ENCODE results near the gene EVI2A. TPM values are rescaled to one million over a fixed set of nuclear protein-coding genes. Genes with fewer than 3 reads are reported as not detected.

Gene EVI2A, protein sequence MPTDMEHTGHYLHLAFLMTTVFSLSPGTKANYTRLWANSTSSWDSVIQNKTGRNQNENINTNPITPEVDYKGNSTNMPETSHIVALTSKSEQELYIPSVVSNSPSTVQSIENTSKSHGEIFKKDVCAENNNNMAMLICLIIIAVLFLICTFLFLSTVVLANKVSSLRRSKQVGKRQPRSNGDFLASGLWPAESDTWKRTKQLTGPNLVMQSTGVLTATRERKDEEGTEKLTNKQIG
- 46.6 TPM for polyA plus RNA-seq (2013)

GRCh38 chr17:31321481-31321880 lies at the start of gene EVI2A:
Gene EVI2A, minus strand, starts transcription at chr17:31321622. Its CDS starts 2,609 bp downstream, at chr17:31319013.
- ChIA-PET POLR2A (interaction anchor here (0.6 to 0.9 kb wide), 2 partner anchors 12 to 159 kb away, joined by 3 to 5 read pairs; no protein-coding TSS in a partner anchor), CTCF (interaction anchor here (0.8 to 1.6 kb wide), 2 partner anchors 50 to 56 kb away, joined by 3 to 5 read pairs; no protein-coding TSS in a partner anchor)
- H3K9me3 ChIP-seq (ENCODE audit: control extremely low read depth in 1 of 5, control insufficient read depth in 4 of 5, insufficient read depth in 2 of 5, low read depth in 1 of 5, low read length in 4 of 5): no peaks in the 10 kb centered on the region
- H3K36me3 ChIP-seq (ENCODE audit: control insufficient read depth in 4 of 4, insufficient read depth in 4 of 4, low read length in 3 of 4): peaks cover 0 to 6% (median 1%) of the 10 kb centered on the region in 4 experiments
- peak within 1 kb of the TSS; percentile 74 to 90 for H3K27ac ChIP-seq (ENCODE audit: insufficient read depth in 1 of 2, low read depth in 1 of 2, low read length in 2 of 2, poor library complexity in 1 of 2, severe bottlenecking in 2 of 2)
- H3K4me3 ChIP-seq (ENCODE audit: control insufficient read depth in 1 of 7, extremely low read depth in 1 of 7, insufficient read depth in 4 of 7, low read depth in 2 of 7, low read length in 6 of 7): peak within 1 kb of the TSS in 6 of 7 experiments; percentile 58 to 85 (median 73)
- H3K27me3 ChIP-seq (replicated peaks in 2 of 5; ENCODE audit: control insufficient read depth in 4 of 5, insufficient read depth in 5 of 5, low read length in 4 of 5): no peaks in the 10 kb centered on the region
- DNase-seq: peak; percentile 91 to 97 (median 95)
- peaks cover 26 to 56% (median 49%) of the 10 kb centered on the region in 4 experiments for H3K4me1 ChIP-seq (ENCODE audit: control extremely low read depth in 1 of 4, control insufficient read depth in 4 of 4, insufficient read depth in 4 of 4, low read length in 3 of 4)
- no CpG with 5 or more reads among the region's 3 CpGs for WGBS (ENCODE audit: insufficient coverage)

- POLR2A ChIA-PET: interaction anchor here (0.6 kb wide), 1 partner anchor 13 kb away, joined by 3 read pairs; no protein-coding TSS in a partner anchor
Measured at GRCh38 chr17:31369266-31369665, 47.8 kb upstream of the EVI2A start.

GRCh38 chr17:31366088-31366487 lies 44.7 kb upstream of the EVI2A start:
- no peaks in the 10 kb centered on the region for H3K4me1 ChIP-seq (ENCODE audit: control extremely low read depth in 1 of 4, control insufficient read depth in 4 of 4, insufficient read depth in 4 of 4, low read length in 3 of 4)
- H3K36me3 ChIP-seq (ENCODE audit: control insufficient read depth in 4 of 4, insufficient read depth in 4 of 4, low read length in 3 of 4): peaks cover 4 to 14% (median 11%) of the 10 kb centered on the region in 4 experiments
- no CpG with 5 or more reads among the region's 4 CpGs for WGBS (ENCODE audit: insufficient coverage)
- ChIA-PET POLR2A (no interaction called here), CTCF (interaction anchor here (1.3 to 1.4 kb wide), 2 partner anchors 9 to 12 kb away, joined by 4 to 5 read pairs; no protein-coding TSS in a partner anchor)
- H3K9me3 ChIP-seq (ENCODE audit: control extremely low read depth in 1 of 5, control insufficient read depth in 4 of 5, insufficient read depth in 2 of 5, low read depth in 1 of 5, low read length in 4 of 5): no peaks in the 10 kb centered on the region
- H3K4me3 ChIP-seq (ENCODE audit: control insufficient read depth in 1 of 7, extremely low read depth in 1 of 7, insufficient read depth in 4 of 7, low read depth in 2 of 7, low read length in 6 of 7): no peak overlapping the region
- no peak overlapping the region for H3K27ac ChIP-seq (ENCODE audit: insufficient read depth in 1 of 2, low read depth in 1 of 2, low read length in 2 of 2, poor library complexity in 1 of 2, severe bottlenecking in 2 of 2)
- H3K27me3 ChIP-seq (replicated peaks in 2 of 5; ENCODE audit: control insufficient read depth in 4 of 5, insufficient read depth in 5 of 5, low read length in 4 of 5): no peaks in the 10 kb centered on the region
- DNase-seq: no peak

More at GRCh38 chr17:31369266-31369665, 47.8 kb upstream of the EVI2A start:
- CTCF ChIA-PET: interaction anchor here (0.7 to 2.2 kb wide), 6 partner anchors 9 to 154 kb away, joined by 3 to 6 read pairs (median 5); no protein-coding TSS in a partner anchor
- no peak for DNase-seq
- H3K27ac ChIP-seq (ENCODE audit: insufficient read depth in 1 of 2, low read depth in 1 of 2, low read length in 2 of 2, poor library complexity in 1 of 2, severe bottlenecking in 2 of 2): no peak overlapping the region
- H3K36me3 ChIP-seq (ENCODE audit: control insufficient read depth in 4 of 4, insufficient read depth in 4 of 4, low read length in 3 of 4): peaks cover 4 to 13% (median 7%) of the 10 kb centered on the region in 4 experiments
- no peaks in the 10 kb centered on the region for H3K27me3 ChIP-seq (replicated peaks in 2 of 5; ENCODE audit: control insufficient read depth in 4 of 5, insufficient read depth in 5 of 5, low read length in 4 of 5)
- H3K4me1 ChIP-seq (ENCODE audit: control extremely low read depth in 1 of 4, control insufficient read depth in 4 of 4, insufficient read depth in 4 of 4, low read length in 3 of 4): peaks cover 0 to 8% (median 0%) of the 10 kb centered on the region in 4 experiments
- H3K4me3 ChIP-seq (ENCODE audit: control insufficient read depth in 1 of 7, extremely low read depth in 1 of 7, insufficient read depth in 4 of 7, low read depth in 2 of 7, low read length in 6 of 7): no peak overlapping the region
- H3K9me3 ChIP-seq (ENCODE audit: control extremely low read depth in 1 of 5, control insufficient read depth in 4 of 5, insufficient read depth in 2 of 5, low read depth in 1 of 5, low read length in 4 of 5): no peaks in the 10 kb centered on the region

DNA sequence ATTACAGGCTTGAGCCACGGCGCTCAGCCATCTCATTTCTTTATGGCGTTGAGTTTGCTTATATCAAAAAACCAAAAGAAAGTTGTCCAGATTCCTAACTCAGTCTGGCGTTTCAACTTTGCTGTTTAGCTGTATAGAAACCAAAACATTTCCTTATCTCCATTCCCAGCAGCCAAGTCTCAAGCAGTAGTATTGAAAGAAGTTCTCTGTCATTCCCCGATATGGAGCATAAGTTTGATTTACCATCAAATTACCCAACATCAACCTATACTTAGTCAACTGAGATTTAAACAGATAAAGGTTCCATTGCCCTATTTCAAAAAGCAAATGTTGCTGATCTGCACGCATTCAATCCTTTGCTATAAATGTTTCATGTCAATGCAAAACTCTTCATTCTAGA lies 42.6 kb upstream of the EVI2A start:
- ChIA-PET POLR2A (no interaction called here), CTCF (interaction anchor here (0.7 to 1.2 kb wide), 2 partner anchors 9 to 25 kb away, joined by 3 read pairs; no protein-coding TSS in a partner anchor)
- Histone ChIP-seq H3K4me1 (ENCODE audit: control extremely low read depth in 1 of 4, control insufficient read depth in 4 of 4, insufficient read depth in 4 of 4, low read length in 3 of 4) (no peaks in the 10 kb centered on the region), H3K9me3 (ENCODE audit: control extremely low read depth in 1 of 5, control insufficient read depth in 4 of 5, insufficient read depth in 2 of 5, low read depth in 1 of 5, low read length in 4 of 5) (no peaks in the 10 kb centered on the region), H3K4me3 (ENCODE audit: control insufficient read depth in 1 of 7, extremely low read depth in 1 of 7, insufficient read depth in 4 of 7, low read depth in 2 of 7, low read length in 6 of 7) (no peak overlapping the region), H3K36me3 (ENCODE audit: control insufficient read depth in 4 of 4, insufficient read depth in 4 of 4, low read length in 3 of 4) (peaks cover 7 to 24% (median 12%) of the 10 kb centered on the region in 4 experiments), H3K27ac (ENCODE audit: insufficient read depth in 1 of 2, low read depth in 1 of 2, low read length in 2 of 2, poor library complexity in 1 of 2, severe bottlenecking in 2 of 2) (no peak overlapping the region), H3K27me3 (replicated peaks in 2 of 5; ENCODE audit: control insufficient read depth in 4 of 5, insufficient read depth in 5 of 5, low read length in 4 of 5) (no peaks in the 10 kb centered on the region)
- WGBS (ENCODE audit: insufficient coverage): 98% methylated on average over 6 of the region's 6 CpGs
- no peak for DNase-seq

DNA sequence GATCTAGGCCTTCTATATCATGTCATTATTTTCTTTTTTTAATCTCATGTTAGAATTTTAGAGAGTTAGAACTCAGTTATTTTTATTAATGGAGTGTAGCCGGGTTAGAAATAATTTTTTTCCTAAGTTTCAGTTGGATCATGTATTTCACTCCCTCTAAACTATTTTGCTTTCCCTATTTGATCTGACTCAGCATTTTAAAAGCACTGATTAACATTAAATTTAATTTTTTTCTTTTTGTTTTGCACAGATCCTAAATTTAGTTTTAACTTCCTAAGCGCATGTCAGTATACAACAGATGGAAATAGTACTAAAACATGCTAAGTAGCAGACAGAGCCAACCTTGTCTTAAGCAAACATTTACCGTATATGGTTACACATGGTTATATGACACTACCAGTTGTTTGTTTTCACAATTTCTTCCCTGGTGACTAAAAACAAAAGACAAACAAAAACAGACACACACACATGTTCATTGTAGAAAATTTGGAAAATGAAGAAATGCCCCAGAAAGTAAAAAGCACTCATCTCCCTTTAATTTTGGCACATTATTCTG lies 36.5 kb upstream of the EVI2A start:
- Histone ChIP-seq H3K9me3 (ENCODE audit: control extremely low read depth in 1 of 5, control insufficient read depth in 4 of 5, insufficient read depth in 2 of 5, low read depth in 1 of 5, low read length in 4 of 5) (no peaks in the 10 kb centered on the region), H3K4me3 (ENCODE audit: control insufficient read depth in 1 of 7, extremely low read depth in 1 of 7, insufficient read depth in 4 of 7, low read depth in 2 of 7, low read length in 6 of 7) (no peak overlapping the region), H3K36me3 (ENCODE audit: control insufficient read depth in 4 of 4, insufficient read depth in 4 of 4, low read length in 3 of 4) (peaks cover 12 to 44% (median 29%) of the 10 kb centered on the region in 4 experiments), H3K27ac (ENCODE audit: insufficient read depth in 1 of 2, low read depth in 1 of 2, low read length in 2 of 2, poor library complexity in 1 of 2, severe bottlenecking in 2 of 2) (no peak overlapping the region), H3K27me3 (replicated peaks in 2 of 5; ENCODE audit: control insufficient read depth in 4 of 5, insufficient read depth in 5 of 5, low read length in 4 of 5) (no peaks in the 10 kb centered on the region), H3K4me1 (ENCODE audit: control extremely low read depth in 1 of 4, control insufficient read depth in 4 of 4, insufficient read depth in 4 of 4, low read length in 3 of 4) (no peaks in the 10 kb centered on the region)
- CTCF ChIA-PET: no interaction called here
- no peak for DNase-seq
- 88% methylated on average over 1 of the region's 3 CpGs for WGBS (ENCODE audit: insufficient coverage)
- POLR2A ChIA-PET: no interaction called here

- H3K4me1 ChIP-seq (ENCODE audit: control extremely low read depth in 1 of 4, control insufficient read depth in 4 of 4, insufficient read depth in 4 of 4, low read length in 3 of 4): no peaks in the 10 kb centered on the region
- CTCF ChIA-PET: interaction anchor here (1.6 kb wide), 1 partner anchor 10 kb away, joined by 4 read pairs; no protein-coding TSS in a partner anchor
- H3K4me3 ChIP-seq (ENCODE audit: control insufficient read depth in 1 of 7, extremely low read depth in 1 of 7, insufficient read depth in 4 of 7, low read depth in 2 of 7, low read length in 6 of 7): no peak overlapping the region
- no peaks in the 10 kb centered on the region for H3K9me3 ChIP-seq (ENCODE audit: control extremely low read depth in 1 of 5, control insufficient read depth in 4 of 5, insufficient read depth in 2 of 5, low read depth in 1 of 5, low read length in 4 of 5)
- no peaks in the 10 kb centered on the region for H3K27me3 ChIP-seq (replicated peaks in 2 of 5; ENCODE audit: control insufficient read depth in 4 of 5, insufficient read depth in 5 of 5, low read length in 4 of 5)
- DNase-seq: no peak
- POLR2A ChIA-PET: interaction anchor here (0.6 kb wide), 1 partner anchor 73 kb away, joined by 3 read pairs; no protein-coding TSS in a partner anchor
- peaks cover 12 to 48% (median 32%) of the 10 kb centered on the region in 4 experiments for H3K36me3 ChIP-seq (ENCODE audit: control insufficient read depth in 4 of 4, insufficient read depth in 4 of 4, low read length in 3 of 4)
- H3K27ac ChIP-seq (ENCODE audit: insufficient read depth in 1 of 2, low read depth in 1 of 2, low read length in 2 of 2, poor library complexity in 1 of 2, severe bottlenecking in 2 of 2): no peak overlapping the region
- WGBS (ENCODE audit: insufficient coverage): 100% methylated on average over 2 of the region's 2 CpGs
Measured at GRCh38 chr17:31357091-31357490, 35.7 kb upstream of the EVI2A start.

GRCh38 chr17:31355935-31356334 lies 34.5 kb upstream of the EVI2A start:
- CTCF ChIA-PET: interaction anchor here (0.5 to 1.6 kb wide), 3 partner anchors 11 to 528 kb away, joined by 3 to 4 read pairs (median 4); no protein-coding TSS in a partner anchor
- peaks cover 10 to 50% (median 33%) of the 10 kb centered on the region in 4 experiments for H3K36me3 ChIP-seq (ENCODE audit: control insufficient read depth in 4 of 4, insufficient read depth in 4 of 4, low read length in 3 of 4)
- H3K4me1 ChIP-seq (ENCODE audit: control extremely low read depth in 1 of 4, control insufficient read depth in 4 of 4, insufficient read depth in 4 of 4, low read length in 3 of 4): no peaks in the 10 kb centered on the region
- no peak overlapping the region for H3K27ac ChIP-seq (ENCODE audit: insufficient read depth in 1 of 2, low read depth in 1 of 2, low read length in 2 of 2, poor library complexity in 1 of 2, severe bottlenecking in 2 of 2)
- no peak overlapping the region for H3K4me3 ChIP-seq (ENCODE audit: control insufficient read depth in 1 of 7, extremely low read depth in 1 of 7, insufficient read depth in 4 of 7, low read depth in 2 of 7, low read length in 6 of 7)
- no peaks in the 10 kb centered on the region for H3K9me3 ChIP-seq (ENCODE audit: control extremely low read depth in 1 of 5, control insufficient read depth in 4 of 5, insufficient read depth in 2 of 5, low read depth in 1 of 5, low read length in 4 of 5)
- WGBS (ENCODE audit: insufficient coverage): no CpG with 5 or more reads among the region's 1 CpG
- no peak for DNase-seq
- no peaks in the 10 kb centered on the region for H3K27me3 ChIP-seq (replicated peaks in 2 of 5; ENCODE audit: control insufficient read depth in 4 of 5, insufficient read depth in 5 of 5, low read length in 4 of 5)
- POLR2A ChIA-PET: interaction anchor here (0.6 kb wide), 1 partner anchor 13 kb away, joined by 3 read pairs; no protein-coding TSS in a partner anchor

Measured in common myeloid progenitor, CD34-positive (primary cell).